AG10803 (cell line): Measurements from ENCODE around the gene ZNF555.
A peak's percentile ranks its signal among the peaks of the same experiment; 100 is the strongest.

ENCODE experiments used
- DNase-seq: peaks from one replicate; pipeline ENCODE4 v3.0.0; 2010; ENCODE audit warnings: low read depth
- H3K4me3 ChIP-seq: 2 replicates; pipeline ENCODE4 v1.5.1; 2011; ENCODE audit warnings: mild to moderate bottlenecking, low read length, control low read depth
- CTCF ChIP-seq: conservative IDR thresholded peaks from 2 replicates; pipeline ENCODE4 v1.5.1; 2011; ENCODE audit warnings: mild to moderate bottlenecking, low read length, control low read depth, inconsistent platforms

Gene ZNF555

GRCh38 chr19:2848616-2849015 lies 7.3 kb downstream of the ZNF555 start:
- TF ChIP-seq CTCF, result no peak
- no peak overlapping the region for H3K4me3 ChIP-seq
- DNase-seq, result peak; percentile 90

- TF ChIP-seq CTCF, result no peak
- no peak for DNase-seq
- H3K4me3 ChIP-seq, result no peak overlapping the region
Observed at GRCh38 chr19:2850256-2850925, 9.1 kb downstream of the ZNF555 start.

- DNase-seq, result no peak
- no peak for TF ChIP-seq CTCF
- no peak overlapping the region for H3K4me3 ChIP-seq
Observed at GRCh38 chr19:2852598-2852997, 11.3 kb downstream of the ZNF555 start.

GRCh38 chr19:2853015-2853606 lies 11.8 kb downstream of the ZNF555 start:
- TF ChIP-seq CTCF, result no peak
- no peak for DNase-seq
- H3K4me3 ChIP-seq, result no peak overlapping the region

GRCh38 chr19:2854849-2855248 lies 13.6 kb downstream of the ZNF555 start:
- H3K4me3 ChIP-seq, result no peak overlapping the region
- TF ChIP-seq CTCF, result no peak
- no peak for DNase-seq

- no peak for TF ChIP-seq CTCF
- DNase-seq, result no peak
- no peak overlapping the region for H3K4me3 ChIP-seq
Observed at GRCh38 chr19:2856457-2857050, 15.3 kb downstream of the ZNF555 start.

- no peak for TF ChIP-seq CTCF
- no peak overlapping the region for H3K4me3 ChIP-seq
- DNase-seq, result no peak
Observed at GRCh38 chr19:2858864-2859263, 17.6 kb downstream of the ZNF555 start.
